ENCODE results near the gene RRP8.

The RRP8 gene

GRCh38 chr11:6545917-6546605 lies 57.4 kb downstream of the RRP8 start:
- POLR2A ChIA-PET: no interaction called here

More at GRCh38 chr11:6545917-6546605, 57.4 kb downstream of the RRP8 start:
- CTCF ChIA-PET: interaction anchor here (1.1 to 9.4 kb wide), 2 partner anchors 12 to 14 kb away, joined by 3 to 73 read pairs; no protein-coding TSS in a partner anchor
- no peak for TF ChIP-seq CTCF (IDR thresholded peaks at IDR 0.05; ENCODE audit: control extremely low read depth, extremely low read depth, low read depth, missing control alignments)
- DNase-seq (ENCODE audit: extremely low spot score): no peak
